Measurements from ENCODE around the gene RPLP1.

RPLP1 gene

GRCh38 chr15:69443032-69443611 lies 9.5 kb upstream of the RPLP1 start:
- TF ChIP-seq EP300 (IDR thresholded peaks at IDR 0.05; ENCODE audit: borderline replicate concordance) (no peak), MAX (IDR thresholded peaks at IDR 0.05) (no peak), CREB1 (IDR thresholded peaks at IDR 0.05; ENCODE audit: low read depth) (no peak), REST (IDR thresholded peaks at IDR 0.05; ENCODE audit: low read depth) (no peak), TEAD4 (IDR thresholded peaks at IDR 0.05) (no peak), CEBPB (IDR thresholded peaks at IDR 0.05) (no peak), USF1 (IDR thresholded peaks at IDR 0.05) (no peak), NFIC (IDR thresholded peaks at IDR 0.05) (no peak), TAF1 (IDR thresholded peaks at IDR 0.05; ENCODE audit: low read depth) (no peak), EGR1 (IDR thresholded peaks at IDR 0.05) (no peak), ZBTB7A (IDR thresholded peaks at IDR 0.05; ENCODE audit: low read depth) (no peak), RAD21 (IDR thresholded peaks at IDR 0.05; ENCODE audit: low read depth) (no peak), TCF12 (IDR thresholded peaks at IDR 0.05; ENCODE audit: low read depth) (no peak)

GRCh38 chr15:69444686-69445085 lies 7.9 kb upstream of the RPLP1 start:
- no peak for TF ChIP-seq EGR1 (IDR thresholded peaks at IDR 0.05)
- TF ChIP-seq TAF1 (IDR thresholded peaks at IDR 0.05; ENCODE audit: low read depth): no peak
- no peak for TF ChIP-seq RAD21 (IDR thresholded peaks at IDR 0.05; ENCODE audit: low read depth)
- TF ChIP-seq ZBTB7A (IDR thresholded peaks at IDR 0.05; ENCODE audit: low read depth): no peak
- TF ChIP-seq USF1 (IDR thresholded peaks at IDR 0.05): no peak
- no peak for TF ChIP-seq CREB1 (IDR thresholded peaks at IDR 0.05; ENCODE audit: low read depth)
- TF ChIP-seq FOXM1 (IDR thresholded peaks at IDR 0.05; ENCODE audit: borderline replicate concordance, low read depth): no peak
- no peak for TF ChIP-seq CEBPB (IDR thresholded peaks at IDR 0.05)
- TF ChIP-seq EP300 (IDR thresholded peaks at IDR 0.05; ENCODE audit: borderline replicate concordance): no peak
- no peak for TF ChIP-seq TEAD4 (IDR thresholded peaks at IDR 0.05)
- TF ChIP-seq REST (IDR thresholded peaks at IDR 0.05; ENCODE audit: low read depth): no peak
- TF ChIP-seq TCF12 (IDR thresholded peaks at IDR 0.05; ENCODE audit: low read depth): no peak

- no peak for TF ChIP-seq EGR1 (IDR thresholded peaks at IDR 0.05)
- TF ChIP-seq YY1 (IDR thresholded peaks at IDR 0.05; ENCODE audit: low read depth): no peak
- TF ChIP-seq RAD21 (IDR thresholded peaks at IDR 0.05; ENCODE audit: low read depth): no peak
- no peak for TF ChIP-seq USF1 (IDR thresholded peaks at IDR 0.05)
- TF ChIP-seq TAF1 (IDR thresholded peaks at IDR 0.05; ENCODE audit: low read depth): no peak
- no peak for TF ChIP-seq CEBPB (IDR thresholded peaks at IDR 0.05)
- TF ChIP-seq CREB1 (IDR thresholded peaks at IDR 0.05; ENCODE audit: low read depth): no peak
- TF ChIP-seq NFIC (IDR thresholded peaks at IDR 0.05): no peak
- no peak for TF ChIP-seq EP300 (IDR thresholded peaks at IDR 0.05; ENCODE audit: borderline replicate concordance)
- TF ChIP-seq REST (IDR thresholded peaks at IDR 0.05; ENCODE audit: low read depth): no peak
- TF ChIP-seq TCF12 (IDR thresholded peaks at IDR 0.05; ENCODE audit: low read depth): no peak
- TF ChIP-seq FOXM1 (IDR thresholded peaks at IDR 0.05; ENCODE audit: borderline replicate concordance, low read depth): no peak
- TF ChIP-seq MAX (IDR thresholded peaks at IDR 0.05): no peak
- no peak for TF ChIP-seq ZBTB7A (IDR thresholded peaks at IDR 0.05; ENCODE audit: low read depth)
- no peak for TF ChIP-seq TEAD4 (IDR thresholded peaks at IDR 0.05)
These were observed 5.7 kb upstream of the RPLP1 start for GRCh38 chr15:69446953-69447352.
